T follicular helper cell (primary cell): Measurements from ENCODE around the gene FUS.

ENCODE experiments used
- DNase-seq: peaks from one replicate; pipeline ENCODE4 v3.0.0-alpha.2; 2020; ENCODE audit warnings: low read depth

FUS gene

DNA sequence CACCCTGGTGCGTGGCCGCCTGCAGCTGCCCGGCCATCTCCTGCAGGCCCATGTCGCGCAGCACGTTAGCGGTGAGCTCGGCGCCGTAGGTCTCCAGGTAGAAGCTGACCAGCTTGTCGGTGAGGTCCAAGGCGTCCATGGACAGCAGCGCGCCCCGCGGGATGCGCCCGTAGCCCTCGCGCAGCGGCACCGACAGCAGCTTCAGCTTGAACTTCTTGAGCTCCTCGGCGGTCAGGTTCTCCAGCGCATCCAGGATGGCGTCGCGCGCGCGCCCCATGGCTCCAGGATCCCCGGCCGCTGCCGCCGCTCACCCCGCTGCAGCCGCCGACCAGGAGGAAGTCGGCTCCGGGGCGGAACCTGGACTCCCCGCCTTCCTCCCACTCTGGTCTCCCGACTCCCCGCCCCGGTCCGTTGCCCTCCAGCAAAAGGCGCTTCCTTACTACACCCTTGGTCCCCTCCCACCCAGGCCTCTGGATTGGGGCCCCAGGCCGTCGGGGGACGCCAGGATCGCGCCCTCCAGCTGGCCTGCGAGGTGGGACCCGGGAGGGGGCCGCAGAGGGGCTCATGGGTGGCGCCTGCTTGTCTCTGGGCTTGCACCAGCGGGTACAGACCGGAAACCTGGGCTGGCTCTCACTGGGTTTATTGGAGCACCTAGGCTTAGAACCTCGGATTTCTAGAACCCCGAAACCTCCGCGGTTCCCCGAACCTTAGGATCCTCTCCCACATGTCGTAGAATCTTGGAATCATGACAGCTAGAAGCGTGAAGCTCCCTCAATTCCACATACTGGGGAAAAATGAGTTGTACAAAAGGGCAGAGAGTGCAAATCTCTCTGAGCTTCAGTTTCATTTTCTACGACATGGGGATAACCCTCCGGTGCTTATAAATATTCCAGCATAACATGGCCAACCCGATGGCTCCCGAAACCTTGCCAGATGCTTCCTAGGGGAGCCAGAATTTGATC is 22.8 kb downstream of the FUS start, which contains the start of gene PYCARD:
Gene PYCARD (minus strand): TSS at position 347 of the 962 bp plus-strand sequence. CDS start 70 bp downstream, at position 277.
- no peak for DNase-seq

DNA sequence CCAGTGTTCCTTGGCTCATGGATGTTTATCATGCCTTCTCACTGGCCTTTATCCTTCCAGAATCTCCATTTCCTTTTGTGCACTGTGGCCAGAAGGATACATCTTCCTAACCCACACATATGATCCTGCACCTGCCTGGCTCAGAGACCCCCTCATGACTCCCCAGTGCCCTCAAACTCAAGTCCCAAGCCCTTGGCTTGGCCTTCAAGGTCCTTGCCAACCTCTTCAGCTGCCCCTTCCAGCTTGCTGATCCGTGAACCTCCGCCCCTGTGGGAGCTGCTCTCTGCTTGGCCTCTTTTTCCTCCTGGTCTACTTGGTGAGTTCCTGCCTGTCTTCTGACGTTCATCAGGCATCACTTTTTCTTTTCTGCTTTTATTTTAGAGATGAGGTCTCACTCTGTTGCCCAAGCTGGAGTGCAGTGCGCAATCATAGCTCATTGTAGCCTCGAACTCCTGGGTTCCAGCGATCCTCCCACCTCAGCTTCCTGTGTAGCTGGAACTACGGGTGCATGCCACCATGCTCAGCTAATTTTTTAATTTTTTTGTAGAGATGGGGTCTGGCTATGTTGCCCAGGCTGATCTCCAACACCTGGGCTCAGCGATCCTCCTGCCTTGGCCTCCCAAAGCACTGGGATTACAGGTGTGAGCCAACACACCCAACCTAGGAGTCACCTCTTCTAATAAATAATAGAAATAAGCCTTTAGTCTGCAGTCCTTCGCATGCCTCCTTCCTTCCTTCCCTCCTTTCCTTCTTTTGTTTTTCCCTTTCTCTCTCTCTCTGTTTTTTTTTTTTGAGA is 25.1 kb downstream of the FUS start:
- DNase-seq, result no peak

DNA sequence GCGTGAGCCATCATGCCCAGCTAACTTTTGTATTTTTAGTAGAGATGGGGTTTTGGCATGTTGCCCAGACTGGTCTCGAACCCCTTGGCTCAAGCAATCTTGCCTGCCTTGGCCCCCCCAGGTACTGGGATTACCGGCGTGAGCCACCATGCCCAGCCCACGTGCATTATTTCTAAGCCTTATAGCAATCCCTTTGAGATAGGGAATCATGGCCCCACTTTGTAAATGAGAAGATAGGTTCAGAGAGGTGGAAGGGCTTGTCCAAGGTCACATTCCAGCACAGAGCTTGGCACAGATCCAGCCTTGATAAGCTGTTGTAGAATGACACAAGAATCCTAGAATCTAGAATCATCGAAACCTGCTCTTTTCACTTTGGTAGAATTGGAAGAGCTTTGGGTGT is 26.8 kb downstream of the FUS start:
- no peak for DNase-seq

DNA sequence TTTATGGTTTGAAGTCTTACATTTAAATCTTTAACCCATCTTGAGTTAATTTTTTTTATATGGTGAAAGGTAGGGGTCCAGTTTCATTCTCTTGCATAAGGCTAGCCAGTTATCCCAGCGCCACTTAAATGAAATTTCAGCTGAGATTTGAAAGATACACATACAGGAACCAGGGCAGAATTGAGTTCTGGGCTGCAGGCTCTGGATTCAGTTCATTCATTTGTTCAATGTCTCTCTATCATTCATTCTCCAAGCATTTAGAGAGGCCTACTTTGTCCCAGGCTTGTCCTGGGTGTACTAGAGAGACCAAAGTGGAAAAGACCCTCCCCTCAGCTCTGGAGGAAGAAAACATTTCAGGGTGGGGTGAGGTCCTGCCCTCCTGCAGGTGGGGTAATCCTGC is 33.4 kb downstream of the FUS start:
- no peak for DNase-seq

DNA sequence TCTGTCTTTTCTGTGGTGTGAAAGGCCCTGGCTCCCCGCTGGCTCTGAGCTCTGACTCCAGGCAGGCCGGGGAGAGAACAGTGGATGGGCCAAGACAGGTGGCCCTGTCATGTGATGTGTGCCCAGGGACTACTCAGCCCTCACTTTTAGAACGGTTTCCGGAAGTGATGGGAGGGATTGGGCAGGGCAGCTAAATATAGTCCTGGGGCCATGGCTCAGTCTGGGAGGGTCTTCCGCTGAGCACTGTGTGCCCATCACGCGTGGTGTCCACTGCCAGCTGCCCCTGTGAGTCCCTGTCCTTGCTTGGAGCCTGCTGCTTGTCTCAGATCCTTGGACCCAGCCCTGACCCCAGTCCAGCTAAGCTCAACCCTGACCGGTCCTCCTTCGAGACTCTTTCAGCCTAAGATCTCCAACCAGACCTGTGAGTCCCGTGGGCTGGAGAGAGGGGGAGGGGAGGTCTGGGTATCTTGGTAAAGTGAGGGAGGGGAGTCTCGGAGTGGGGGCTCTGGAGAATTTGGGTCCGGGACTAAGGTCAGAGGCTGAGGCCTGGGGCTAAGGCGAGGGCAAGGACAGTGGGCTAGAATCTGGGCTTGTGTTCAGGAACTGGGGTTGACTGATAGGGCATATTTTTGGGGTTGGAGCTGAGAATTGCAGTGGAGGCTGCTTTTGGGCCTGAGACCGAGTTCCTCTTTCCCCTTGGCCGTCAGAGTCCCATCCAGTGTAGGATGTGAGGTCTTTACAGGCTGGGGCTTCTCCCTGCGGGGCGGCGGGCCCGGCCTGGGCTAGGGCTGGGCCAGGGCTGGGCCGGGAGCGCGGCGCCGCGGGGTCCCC is 34.2 kb downstream of the FUS start, which contains the start of gene TRIM72:
Gene TRIM72 (plus strand): TSS at position 243 of the 831 bp plus-strand sequence. CDS start 620 bp downstream, outside the sequence.
- DNase-seq, result no peak

DNA sequence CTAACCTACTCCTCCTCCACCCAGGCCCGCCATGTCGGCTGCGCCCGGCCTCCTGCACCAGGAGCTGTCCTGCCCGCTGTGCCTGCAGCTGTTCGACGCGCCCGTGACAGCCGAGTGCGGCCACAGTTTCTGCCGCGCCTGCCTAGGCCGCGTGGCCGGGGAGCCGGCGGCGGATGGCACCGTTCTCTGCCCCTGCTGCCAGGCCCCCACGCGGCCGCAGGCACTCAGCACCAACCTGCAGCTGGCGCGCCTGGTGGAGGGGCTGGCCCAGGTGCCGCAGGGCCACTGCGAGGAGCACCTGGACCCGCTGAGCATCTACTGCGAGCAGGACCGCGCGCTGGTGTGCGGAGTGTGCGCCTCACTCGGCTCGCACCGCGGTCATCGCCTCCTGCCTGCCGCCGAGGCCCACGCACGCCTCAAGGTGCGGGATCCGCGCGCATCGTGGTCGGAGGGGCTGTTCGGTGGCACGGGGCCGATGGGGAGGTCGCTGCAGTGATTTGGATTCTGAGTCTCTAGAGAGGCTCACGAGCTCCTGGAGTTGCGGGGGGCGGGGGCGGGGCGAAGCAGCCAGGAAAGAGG is 34.9 kb downstream of the FUS start:
- no peak for DNase-seq

DNA sequence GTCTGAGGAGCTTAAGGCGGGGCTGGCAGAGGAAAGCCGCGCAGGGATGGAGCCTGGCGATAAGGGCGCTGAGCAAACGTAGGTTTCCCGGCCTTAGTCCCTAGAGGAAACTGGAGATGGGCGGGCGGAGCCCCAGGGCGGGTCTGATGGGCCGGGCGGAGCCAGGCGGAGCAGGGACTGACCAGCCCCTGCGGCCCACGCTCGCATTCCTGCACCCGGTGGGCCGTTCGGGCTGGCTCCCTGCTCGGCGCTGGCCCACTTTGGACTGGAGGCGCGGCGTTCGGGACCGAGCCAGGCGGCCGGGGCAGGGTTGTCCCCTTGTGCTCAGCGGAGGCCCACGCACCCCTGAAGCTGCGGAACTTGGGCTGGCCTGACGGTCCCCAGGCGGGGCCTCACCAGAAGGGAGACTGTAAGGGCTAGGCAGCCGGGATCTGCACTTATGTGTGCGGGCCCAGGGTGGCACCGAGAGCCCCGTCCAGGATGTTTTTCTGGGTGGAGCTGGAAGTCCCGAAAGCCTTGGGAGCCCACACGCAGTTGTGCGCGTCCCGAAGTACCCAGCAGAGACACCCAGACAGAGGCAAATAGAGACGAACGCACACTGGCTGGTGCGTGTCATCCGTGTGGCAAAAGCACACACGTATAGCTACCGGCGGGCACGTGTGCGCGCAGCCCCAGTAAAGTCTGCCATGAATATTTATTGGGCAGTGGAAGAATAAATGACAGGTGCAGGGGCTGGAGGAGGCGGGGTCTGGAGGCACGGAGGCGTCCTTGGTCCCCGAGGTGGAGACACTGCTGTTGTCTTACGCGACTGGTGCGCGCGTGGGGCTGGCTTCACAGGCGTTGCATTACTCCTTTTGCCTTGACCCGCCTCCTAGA is 35.6 kb downstream of the FUS start:
- DNase-seq, result no peak

DNA sequence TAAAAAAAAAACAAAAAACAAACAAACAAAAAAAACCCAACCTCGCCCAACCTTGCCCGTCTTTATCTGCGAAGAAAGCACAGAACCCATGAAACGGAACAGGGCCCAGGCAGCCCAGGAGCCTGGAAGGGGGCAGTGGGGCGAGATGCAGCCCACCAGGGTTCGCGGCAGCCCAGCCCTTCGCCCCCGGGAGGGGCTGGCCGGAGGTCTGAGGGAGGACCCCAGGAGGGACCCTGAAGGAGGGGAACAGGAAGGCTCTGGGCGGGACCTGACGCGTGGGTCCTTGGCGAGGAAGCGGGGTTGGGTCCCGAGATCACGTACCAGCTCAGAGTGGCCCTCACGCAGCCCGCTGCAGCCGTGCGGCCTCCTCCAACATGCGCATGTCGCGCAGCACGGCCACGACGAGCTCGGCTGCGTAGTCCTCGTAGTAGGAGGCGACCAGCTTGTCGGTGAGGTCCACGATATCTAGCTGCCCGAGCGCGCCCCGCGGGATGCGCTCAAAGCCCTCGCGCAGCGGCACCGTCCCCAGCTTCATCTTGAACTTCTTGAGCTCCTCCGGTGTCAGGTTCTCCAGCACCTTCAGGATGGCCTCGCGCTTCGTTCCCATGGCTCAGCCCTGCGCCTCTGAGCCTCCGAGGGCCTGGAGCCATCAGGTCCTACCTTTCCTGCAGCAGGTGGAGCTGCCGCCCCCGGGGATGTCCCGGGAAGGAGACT is 36.6 kb downstream of the FUS start, which contains the start of gene PYDC1:
Gene PYDC1 (minus strand): TSS at position 714 of the 714 bp plus-strand sequence. CDS start 107 bp downstream, at position 607.
- no peak for DNase-seq

DNA sequence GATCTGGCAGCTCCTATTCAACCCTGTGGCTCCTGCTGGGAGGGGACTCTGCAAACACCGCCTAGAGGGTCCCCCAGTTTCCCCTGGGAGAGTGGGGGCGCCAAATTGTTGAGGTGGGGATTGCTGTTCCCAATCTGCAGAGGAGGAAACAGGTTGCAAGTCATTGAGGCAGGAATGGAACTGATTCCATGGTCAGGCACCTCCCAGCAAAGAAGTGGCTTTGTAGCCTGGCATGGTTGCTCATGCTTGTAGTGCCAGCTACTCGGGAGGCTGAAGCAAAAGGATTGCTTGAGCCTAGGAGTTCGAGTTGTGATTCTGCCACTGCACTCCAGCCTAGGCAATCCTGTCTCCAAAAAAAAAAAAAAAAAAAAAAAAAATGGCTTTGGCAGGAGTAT is 37.2 kb downstream of the FUS start:
- DNase-seq, result no peak

DNA sequence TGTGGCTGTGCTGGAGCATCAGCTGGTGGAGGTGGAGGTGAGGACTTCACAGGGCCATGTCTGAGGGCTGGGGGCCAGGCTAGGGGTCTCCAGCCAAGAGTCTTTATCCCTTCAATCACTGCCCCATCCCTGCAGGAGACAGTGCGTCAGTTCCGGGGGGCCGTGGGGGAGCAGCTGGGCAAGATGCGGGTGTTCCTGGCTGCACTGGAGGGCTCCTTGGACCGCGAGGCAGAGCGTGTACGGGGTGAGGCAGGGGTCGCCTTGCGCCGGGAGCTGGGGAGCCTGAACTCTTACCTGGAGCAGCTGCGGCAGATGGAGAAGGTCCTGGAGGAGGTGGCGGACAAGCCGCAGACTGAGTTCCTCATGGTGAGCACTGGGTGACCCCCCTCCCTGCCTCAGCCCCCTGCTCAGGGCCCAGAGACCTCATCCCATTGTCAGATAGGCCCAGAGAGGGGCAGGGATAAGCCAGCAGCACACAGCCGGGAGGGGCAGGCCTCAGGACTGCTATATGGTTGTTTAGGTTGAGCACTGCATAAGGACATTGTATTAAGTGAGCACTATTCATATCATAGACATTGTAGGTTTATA is 39.3 kb downstream of the FUS start:
- DNase-seq, result no peak

DNA sequence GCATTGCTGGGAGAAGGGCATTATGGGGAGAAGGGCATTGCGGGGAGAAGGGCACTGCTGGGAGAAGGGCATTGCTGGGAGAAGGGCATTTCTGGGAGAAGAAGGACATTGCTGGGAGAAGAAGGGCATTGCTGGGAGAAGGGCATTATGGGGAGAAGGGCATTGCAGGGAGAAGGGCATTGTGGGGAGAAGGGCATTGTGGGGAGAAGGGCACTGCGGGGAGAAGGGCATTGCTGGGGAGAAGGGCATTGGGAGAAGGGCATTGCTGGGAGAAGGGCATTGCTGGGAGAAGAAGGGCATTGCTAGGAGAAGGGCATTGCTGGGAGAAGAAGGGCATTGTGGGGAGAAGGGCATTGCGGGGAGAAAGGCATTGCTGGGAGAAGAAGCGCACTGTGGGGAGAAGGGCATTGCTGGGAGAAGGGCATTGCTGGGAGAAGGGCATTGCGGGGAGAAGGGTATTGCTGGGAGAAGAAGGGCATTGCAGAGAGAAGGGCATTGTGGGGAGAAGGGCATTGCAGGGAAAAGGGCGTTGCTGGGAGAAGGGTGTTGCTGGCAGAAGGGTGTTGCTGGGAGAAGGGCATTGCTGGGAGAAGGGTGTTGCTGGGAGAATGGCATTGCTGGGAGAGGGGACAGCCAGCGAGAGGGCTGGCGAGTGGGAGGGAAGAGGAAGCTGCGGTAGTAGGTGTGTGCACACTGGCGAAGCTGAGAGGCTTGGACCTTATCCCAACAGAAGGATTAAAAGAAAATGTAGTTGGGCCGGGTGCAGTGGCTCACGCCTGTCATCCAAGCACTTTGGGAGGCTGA is 41.6 kb downstream of the FUS start:
- DNase-seq, result no peak

DNA sequence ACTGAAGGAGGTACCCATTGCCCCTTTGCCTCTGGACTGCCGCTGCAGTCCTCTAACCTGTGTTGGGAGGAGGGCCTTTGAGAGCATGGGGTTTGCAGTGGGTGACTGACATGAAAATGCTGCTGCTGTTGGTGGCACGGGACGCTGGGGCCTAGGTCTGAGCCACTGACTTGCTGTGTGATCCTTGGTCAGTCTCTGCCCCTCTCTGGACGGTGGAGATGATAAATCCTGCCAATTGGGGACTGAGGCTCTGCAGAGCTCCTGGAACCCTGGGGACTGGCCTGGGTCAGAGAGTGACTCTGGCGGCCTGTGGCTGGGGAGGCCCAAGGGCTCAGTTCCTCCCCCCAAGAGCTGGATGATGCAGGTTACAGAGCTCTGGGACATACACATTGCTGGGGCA is 43.1 kb downstream of the FUS start:
- DNase-seq, result no peak

DNA sequence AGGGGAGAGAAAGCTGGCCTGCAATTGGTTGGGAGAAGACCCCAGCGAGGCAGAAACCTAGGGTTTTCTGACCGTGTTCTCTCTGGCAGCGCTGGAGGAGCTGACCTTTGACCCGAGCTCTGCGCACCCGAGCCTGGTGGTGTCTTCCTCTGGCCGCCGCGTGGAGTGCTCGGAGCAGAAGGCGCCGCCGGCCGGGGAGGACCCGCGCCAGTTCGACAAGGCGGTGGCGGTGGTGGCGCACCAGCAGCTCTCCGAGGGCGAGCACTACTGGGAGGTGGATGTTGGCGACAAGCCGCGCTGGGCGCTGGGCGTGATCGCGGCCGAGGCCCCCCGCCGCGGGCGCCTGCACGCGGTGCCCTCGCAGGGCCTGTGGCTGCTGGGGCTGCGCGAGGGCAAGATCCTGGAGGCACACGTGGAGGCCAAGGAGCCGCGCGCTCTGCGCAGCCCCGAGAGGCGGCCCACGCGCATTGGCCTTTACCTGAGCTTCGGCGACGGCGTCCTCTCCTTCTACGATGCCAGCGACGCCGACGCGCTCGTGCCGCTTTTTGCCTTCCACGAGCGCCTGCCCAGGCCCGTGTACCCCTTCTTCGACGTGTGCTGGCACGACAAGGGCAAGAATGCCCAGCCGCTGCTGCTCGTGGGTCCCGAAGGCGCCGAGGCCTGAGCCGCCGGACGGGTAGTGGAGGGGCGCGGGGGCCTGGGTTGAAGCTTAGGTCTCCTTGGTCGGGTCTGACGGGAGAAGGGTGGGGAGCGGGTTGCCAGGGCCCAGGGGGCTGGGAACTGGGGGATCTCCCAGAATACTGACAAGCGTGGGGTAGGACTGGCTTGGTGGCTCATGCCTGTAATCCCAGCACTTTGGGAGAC is 44.4 kb downstream of the FUS start:
- DNase-seq, result no peak

DNA sequence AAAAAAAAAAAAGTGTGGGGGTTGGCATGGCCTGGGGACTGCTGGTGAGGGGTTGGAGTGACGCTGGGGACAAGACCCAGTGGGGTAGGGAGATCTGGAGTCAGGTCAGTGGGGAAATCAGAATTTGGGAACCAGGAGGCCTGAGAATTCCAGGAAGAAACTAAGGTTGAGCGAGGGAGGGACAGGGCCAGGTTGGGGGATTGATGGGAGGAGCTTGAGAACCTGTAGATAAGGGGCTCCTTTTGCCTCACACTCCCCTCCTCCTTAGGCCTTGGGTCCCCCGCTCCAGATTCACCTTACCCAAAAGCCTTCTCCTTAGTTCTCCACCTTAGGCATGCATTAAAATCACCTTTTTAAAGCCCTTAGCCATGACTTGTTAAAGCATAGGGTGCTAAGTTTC is 45.3 kb downstream of the FUS start:
- DNase-seq, result no peak

DNA sequence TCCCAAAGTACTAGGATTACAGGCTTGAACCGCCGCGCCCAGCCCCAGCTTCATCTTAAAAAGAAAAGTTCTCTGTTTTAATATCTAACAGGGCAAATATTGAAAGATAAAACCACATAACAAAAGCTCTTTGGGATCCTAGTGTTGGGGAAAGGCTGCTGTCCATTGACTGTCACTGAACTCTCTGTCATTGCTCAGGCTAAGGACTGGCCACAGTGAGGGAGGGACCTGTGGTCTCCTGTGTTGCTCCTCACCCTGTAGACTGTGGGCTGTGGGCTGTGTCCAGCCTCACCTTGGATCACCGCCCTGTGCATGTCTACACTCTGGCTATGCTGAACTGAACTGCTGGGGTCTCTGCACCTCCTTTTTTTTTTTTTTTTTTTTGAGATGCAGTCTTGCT is 48.3 kb downstream of the FUS start:
- no peak for DNase-seq

DNA sequence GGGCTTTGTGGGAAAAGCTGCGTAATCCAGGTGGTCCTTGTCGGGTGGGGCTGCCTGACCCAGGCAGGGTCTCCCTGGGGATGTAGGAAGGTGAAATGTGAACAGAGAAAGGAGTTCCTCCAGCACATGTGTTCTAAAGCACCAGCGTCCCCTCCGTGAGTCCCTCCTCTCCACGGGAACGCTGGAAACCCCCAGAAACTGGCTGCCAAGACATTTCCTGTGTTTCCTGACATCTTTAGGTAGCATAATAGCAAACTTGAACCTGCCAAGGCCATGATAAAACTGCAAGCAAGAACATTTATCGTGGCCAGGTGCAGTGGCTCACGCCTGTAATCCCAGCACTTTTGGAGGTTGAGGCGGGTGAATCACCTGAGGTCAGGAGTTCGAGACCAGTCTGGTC is 49.6 kb downstream of the FUS start:
- DNase-seq, result no peak

DNA sequence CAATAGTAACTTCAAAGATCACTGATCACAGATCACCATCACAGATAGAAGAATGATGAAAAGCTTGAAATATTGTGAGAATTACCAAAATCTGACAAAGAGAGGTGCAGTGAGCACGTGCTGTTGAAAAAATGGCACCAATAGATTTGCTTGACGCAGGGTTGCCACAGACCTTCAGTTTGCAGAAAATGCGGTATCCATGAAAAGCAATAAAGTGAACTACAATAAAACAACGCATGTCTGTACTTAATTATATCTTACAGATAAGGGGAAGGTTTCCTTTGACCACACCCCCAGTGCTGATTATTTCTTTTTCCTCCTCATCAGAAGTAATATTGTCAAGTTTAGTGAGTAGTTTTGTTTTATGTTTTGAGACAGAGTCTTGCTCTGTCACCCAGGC is 58.1 kb downstream of the FUS start:
- no peak for DNase-seq
